ENCODE results near the gene ATPAF2. TPM values are rescaled to one million over a fixed set of nuclear protein-coding genes. Genes with fewer than 3 reads are reported as not detected.

The ATPAF2 gene
- total RNA-seq, 1 experiment from 2014 or later: 8.4 TPM

- DNase-seq (ENCODE audit: extremely low read depth, low read depth): no peak
Observed at GRCh38 chr17:18040261-18040858, 1.4 kb upstream of the ATPAF2 start.

- DNase-seq (ENCODE audit: extremely low read depth, low read depth): no peak
Observed at GRCh38 chr17:18039535-18040260, 730 bp upstream of the ATPAF2 start.

GRCh38 chr17:18038149-18038850 is 668 bp downstream of the ATPAF2 start:
- no peak for DNase-seq (ENCODE audit: extremely low read depth, low read depth)

GRCh38 chr17:18037486-18037885 is 1.5 kb downstream of the ATPAF2 start:
- DNase-seq (ENCODE audit: extremely low read depth, low read depth): no peak

GRCh38 chr17:18035704-18036103 is 3.3 kb downstream of the ATPAF2 start:
- no peak for DNase-seq (ENCODE audit: extremely low read depth, low read depth)

- peak; percentile 77 for DNase-seq (ENCODE audit: extremely low read depth, low read depth)
Observed at GRCh38 chr17:18033442-18034099, 5.4 kb downstream of the ATPAF2 start.

GRCh38 chr17:18031955-18032354 is 7.0 kb downstream of the ATPAF2 start:
- DNase-seq (ENCODE audit: extremely low read depth, low read depth): no peak

GRCh38 chr17:18028952-18029540 is 9.9 kb downstream of the ATPAF2 start:
- DNase-seq (ENCODE audit: extremely low read depth, low read depth): no peak

GRCh38 chr17:18028114-18028951 is 10.6 kb downstream of the ATPAF2 start:
- DNase-seq (ENCODE audit: extremely low read depth, low read depth): no peak

- no peak for DNase-seq (ENCODE audit: extremely low read depth, low read depth)
Observed at GRCh38 chr17:18027280-18027679, 11.7 kb downstream of the ATPAF2 start.

GRCh38 chr17:18025945-18026776 is 12.8 kb downstream of the ATPAF2 start:
- DNase-seq (ENCODE audit: extremely low read depth, low read depth): no peak

GRCh38 chr17:18025241-18025944 is 13.6 kb downstream of the ATPAF2 start:
- DNase-seq (ENCODE audit: extremely low read depth, low read depth): peak; percentile 30

- no peak for DNase-seq (ENCODE audit: extremely low read depth, low read depth)
Observed at GRCh38 chr17:18021372-18021771, 17.6 kb downstream of the ATPAF2 start.

GRCh38 chr17:18020971-18021370 is 18.0 kb downstream of the ATPAF2 start:
- no peak for DNase-seq (ENCODE audit: extremely low read depth, low read depth)

GRCh38 chr17:18019838-18020154 is 19.2 kb downstream of the ATPAF2 start:
- no peak for DNase-seq (ENCODE audit: extremely low read depth, low read depth)

- DNase-seq (ENCODE audit: extremely low read depth, low read depth): no peak
Observed at GRCh38 chr17:18018411-18018921, 20.5 kb downstream of the ATPAF2 start.

- no peak for DNase-seq (ENCODE audit: extremely low read depth, low read depth)
Observed at GRCh38 chr17:18017958-18018357, 21.0 kb downstream of the ATPAF2 start.

- DNase-seq (ENCODE audit: extremely low read depth, low read depth): no peak
Observed at GRCh38 chr17:18016426-18016825, 22.5 kb downstream of the ATPAF2 start.
